Astrocyte (in vitro differentiated cells and primary cell): ENCODE results near the gene ZNF48. TPM values are rescaled to one million over a fixed set of nuclear protein-coding genes. Genes with fewer than 3 reads are reported as not detected.
A peak's percentile ranks its signal among the peaks of the same experiment; 100 is the strongest.

Experiments
- DNase-seq: peaks from one replicate; pipeline ENCODE4 v3.0.0-alpha.2; 2010; ENCODE audit warnings: low read depth
- FAIRE-seq: peaks from 2 replicates; lab custom pipeline; 2011; peaks lifted over from hg19 to GRCh38; lab: Jason Lieb, UNC
- H2AFZ ChIP-seq: 2 replicates; pipeline ENCODE4 v1.6.0; 2012; ENCODE audit warnings: low read depth, low read length, inconsistent platforms
- H3K27ac ChIP-seq: 2 replicates; pipeline ENCODE4 v1.5.1; 2011; ENCODE audit warnings: low read depth, low read length, inconsistent platforms
- H3K27me3 ChIP-seq: 2 replicates; pipeline ENCODE4 v1.6.0; 2011; ENCODE audit warnings: low read length, inconsistent platforms; ENCODE audit not compliant: insufficient read depth
- H3K36me3 ChIP-seq: 2 replicates; pipeline ENCODE4 v1.5.1; 2011; ENCODE audit warnings: low read length, inconsistent platforms; ENCODE audit not compliant: insufficient read depth
- H3K4me1 ChIP-seq: 2 replicates; pipeline ENCODE4 v1.5.1; 2011; ENCODE audit warnings: low read length, inconsistent platforms; ENCODE audit not compliant: insufficient read depth
- H3K4me2 ChIP-seq: 2 replicates; pipeline ENCODE4 v1.6.0; 2012; ENCODE audit warnings: low read length, inconsistent platforms
- H3K4me3 ChIP-seq: 2 replicates; pipeline ENCODE4 v1.5.1; 2011; ENCODE audit warnings: low read depth, mild to moderate bottlenecking, low read length, inconsistent platforms; ENCODE audit not compliant: insufficient read depth
- H3K79me2 ChIP-seq: 2 replicates; pipeline ENCODE4 v1.6.0; 2012; ENCODE audit warnings: mild to moderate bottlenecking, low read length, inconsistent platforms; ENCODE audit not compliant: insufficient read depth
- H3K9ac ChIP-seq: 2 replicates; pipeline ENCODE4 v1.6.0; 2012; ENCODE audit warnings: mild to moderate bottlenecking, low read length, inconsistent platforms
- H3K9me3 ChIP-seq: 2 replicates; pipeline ENCODE4 v1.5.1; 2012; ENCODE audit warnings: low read depth, mild to moderate bottlenecking, low read length, inconsistent platforms; ENCODE audit not compliant: insufficient read depth
- H4K20me1 ChIP-seq: 2 replicates; pipeline ENCODE4 v1.6.0; 2012; ENCODE audit warnings: low read length, inconsistent platforms; ENCODE audit not compliant: insufficient read depth
- H3K27ac Mint-ChIP-seq: one replicate; pipeline ENCODE4 v1.8.0; 2021; ENCODE audit warnings: mild to moderate bottlenecking, mixed read lengths; ENCODE audit not compliant: unreplicated experiment
- H3K27me3 Mint-ChIP-seq: one replicate; pipeline ENCODE4 v1.8.0; 2021; ENCODE audit warnings: low read depth, mixed read lengths; ENCODE audit not compliant: unreplicated experiment
- H3K36me3 Mint-ChIP-seq: one replicate; pipeline ENCODE4 v1.8.0; 2021; ENCODE audit warnings: low read depth, mixed read lengths; ENCODE audit not compliant: unreplicated experiment
- H3K4me1 Mint-ChIP-seq: one replicate; pipeline ENCODE4 v1.8.0; 2021; ENCODE audit warnings: low read depth, mixed read lengths; ENCODE audit not compliant: unreplicated experiment
- H3K4me3 Mint-ChIP-seq: one replicate; pipeline ENCODE4 v1.8.0; 2021; ENCODE audit warnings: mild to moderate bottlenecking, moderate library complexity, mixed read lengths; ENCODE audit not compliant: unreplicated experiment
- H3K9me3 Mint-ChIP-seq: one replicate; pipeline ENCODE4 v1.8.0; 2021; ENCODE audit warnings: mild to moderate bottlenecking, mixed read lengths; ENCODE audit not compliant: unreplicated experiment
- EZH2 ChIP-seq: IDR thresholded peaks from 2 replicates; pipeline ENCODE4 v1.6.1; 2012; ENCODE audit warnings: mild to moderate bottlenecking, low read length, inconsistent platforms; ENCODE audit not compliant: insufficient read depth
- total RNA-seq: library from RNA; stranded (reverse); gene quantifications from 2 replicates; pipeline ENCODE4 v1.2.1, GENCODE V29; 2021
- TF ChIP-seq, protein P1 (sequence below): IDR thresholded peaks from 2 replicates; pipeline ENCODE4 v1.5.1; 2011; ENCODE audit warnings: low read depth, mild to moderate bottlenecking, inconsistent platforms, low read length, moderate library complexity; ENCODE audit not compliant: insufficient read depth

Gene ZNF48
- total RNA-seq, 1 donor from 2014 or later, result 19.5 TPM

DNA sequence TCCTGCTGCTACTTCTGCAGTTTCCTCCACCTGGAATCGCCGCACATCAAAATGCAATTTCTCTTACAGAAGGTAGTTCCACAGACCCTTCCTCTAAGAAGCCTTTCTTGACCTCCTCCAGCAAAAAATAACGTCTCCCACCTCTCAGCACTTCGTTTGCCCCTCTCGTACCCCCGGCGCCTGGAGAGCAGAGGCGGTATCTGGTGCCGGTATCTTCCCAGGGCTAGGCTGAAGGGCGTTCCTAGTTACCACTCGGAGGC, 34.1 kb downstream of the ZNF48 start:
- H3K36me3 ChIP-seq, result peaks cover 9% of the 10 kb centered on the region
- no peaks in the 10 kb centered on the region for H3K9me3 Mint-ChIP-seq
- H3K4me1 Mint-ChIP-seq, result peaks cover 3% of the 10 kb centered on the region
- H3K9me3 ChIP-seq, result no peaks in the 10 kb centered on the region
- H3K79me2 ChIP-seq, result peaks cover 34% of the 10 kb centered on the region
- no peak overlapping the region for H3K27ac Mint-ChIP-seq
- H3K4me2 ChIP-seq, result peak overlapping the region; percentile 96
- peaks cover 10% of the 10 kb centered on the region for H4K20me1 ChIP-seq
- peaks cover 6% of the 10 kb centered on the region for H3K27me3 Mint-ChIP-seq
- FAIRE-seq (no peak), DNase-seq (no peak)
- H2AFZ ChIP-seq, result peak overlapping the region; percentile 86
- peak overlapping the region; percentile 80 for H3K4me3 ChIP-seq
- H3K4me3 Mint-ChIP-seq, result no peak overlapping the region
- H3K4me1 ChIP-seq, result peaks cover 14% of the 10 kb centered on the region
- peaks cover 7% of the 10 kb centered on the region for H3K36me3 Mint-ChIP-seq
- peak overlapping the region; percentile 8 for H3K27ac ChIP-seq
- TF ChIP-seq EZH2, result no peak
- TF ChIP-seq, protein P1, sequence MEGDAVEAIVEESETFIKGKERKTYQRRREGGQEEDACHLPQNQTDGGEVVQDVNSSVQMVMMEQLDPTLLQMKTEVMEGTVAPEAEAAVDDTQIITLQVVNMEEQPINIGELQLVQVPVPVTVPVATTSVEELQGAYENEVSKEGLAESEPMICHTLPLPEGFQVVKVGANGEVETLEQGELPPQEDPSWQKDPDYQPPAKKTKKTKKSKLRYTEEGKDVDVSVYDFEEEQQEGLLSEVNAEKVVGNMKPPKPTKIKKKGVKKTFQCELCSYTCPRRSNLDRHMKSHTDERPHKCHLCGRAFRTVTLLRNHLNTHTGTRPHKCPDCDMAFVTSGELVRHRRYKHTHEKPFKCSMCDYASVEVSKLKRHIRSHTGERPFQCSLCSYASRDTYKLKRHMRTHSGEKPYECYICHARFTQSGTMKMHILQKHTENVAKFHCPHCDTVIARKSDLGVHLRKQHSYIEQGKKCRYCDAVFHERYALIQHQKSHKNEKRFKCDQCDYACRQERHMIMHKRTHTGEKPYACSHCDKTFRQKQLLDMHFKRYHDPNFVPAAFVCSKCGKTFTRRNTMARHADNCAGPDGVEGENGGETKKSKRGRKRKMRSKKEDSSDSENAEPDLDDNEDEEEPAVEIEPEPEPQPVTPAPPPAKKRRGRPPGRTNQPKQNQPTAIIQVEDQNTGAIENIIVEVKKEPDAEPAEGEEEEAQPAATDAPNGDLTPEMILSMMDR, result no peak
- peak overlapping the region; percentile 75 for H3K9ac ChIP-seq
- no peaks in the 10 kb centered on the region for H3K27me3 ChIP-seq

DNA sequence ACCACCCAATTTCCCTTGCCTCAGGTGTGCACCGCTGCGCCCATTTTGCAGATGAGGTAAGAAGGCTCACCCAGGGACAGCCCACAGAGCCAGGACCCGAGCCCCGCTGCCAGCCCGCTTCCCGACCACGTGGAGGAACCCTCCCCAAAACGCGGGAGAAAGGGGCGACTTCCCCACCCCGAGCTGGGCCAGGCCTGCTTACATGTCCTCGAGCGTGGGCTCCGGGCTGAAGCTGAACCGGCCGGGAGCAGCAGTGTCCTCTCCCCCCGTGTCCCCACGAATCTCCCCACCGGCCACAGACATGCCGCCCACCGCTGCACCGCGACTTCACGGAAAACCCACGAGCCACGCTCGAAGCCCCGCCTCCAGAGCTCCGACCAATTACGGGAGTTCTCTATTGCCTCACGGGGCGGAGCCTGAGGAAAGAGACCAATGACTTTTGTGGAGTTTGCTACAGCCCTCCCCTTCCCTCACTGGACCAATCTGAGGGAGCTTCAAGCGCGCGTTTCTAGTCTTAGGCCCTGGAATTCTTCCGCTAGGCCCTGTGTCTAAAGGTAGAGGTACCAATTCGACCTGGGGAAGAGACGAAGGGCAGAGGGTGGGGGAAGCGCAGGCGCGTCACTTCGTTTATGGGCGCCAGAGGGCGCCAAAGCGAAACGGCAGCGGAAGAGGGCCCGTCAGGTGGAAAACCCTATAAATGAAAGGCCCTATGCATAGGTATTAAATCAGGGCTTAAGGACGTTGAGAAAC, 34.6 kb downstream of the ZNF48 start, which contains the start of gene DCTPP1:
Gene DCTPP1 (minus strand): TSS at position 353 of the 750 bp plus-strand sequence. CDS start 50 bp downstream, at position 303.
- peaks cover 3% of the 10 kb centered on the region for H3K4me1 Mint-ChIP-seq
- H3K9me3 ChIP-seq, result no peaks in the 10 kb centered on the region
- H3K27me3 Mint-ChIP-seq, result peaks cover 9% of the 10 kb centered on the region
- peaks cover 9% of the 10 kb centered on the region for H3K36me3 ChIP-seq
- peak; percentile 98 for DNase-seq
- peak within 1 kb of the TSS; percentile 86 for H2AFZ ChIP-seq
- no peak within 1 kb of the TSS for H3K27ac Mint-ChIP-seq
- TF ChIP-seq, protein P1, result peak; percentile 83
- TF ChIP-seq EZH2, result no peak
- H3K4me1 ChIP-seq, result peaks cover 14% of the 10 kb centered on the region
- H3K4me2 ChIP-seq, result peak within 1 kb of the TSS; percentile 96
- H3K36me3 Mint-ChIP-seq, result peaks cover 7% of the 10 kb centered on the region
- FAIRE-seq, result no peak
- peaks cover 30% of the 10 kb centered on the region for H3K79me2 ChIP-seq
- H3K27ac ChIP-seq, result peak within 1 kb of the TSS; percentile 8
- H4K20me1 ChIP-seq, result peaks cover 7% of the 10 kb centered on the region
- H3K4me3 Mint-ChIP-seq, result no peak within 1 kb of the TSS
- no peaks in the 10 kb centered on the region for H3K27me3 ChIP-seq
- peak within 1 kb of the TSS; percentile 80 for H3K4me3 ChIP-seq
- no peaks in the 10 kb centered on the region for H3K9me3 Mint-ChIP-seq
- H3K9ac ChIP-seq, result peak within 1 kb of the TSS; percentile 75

DNA sequence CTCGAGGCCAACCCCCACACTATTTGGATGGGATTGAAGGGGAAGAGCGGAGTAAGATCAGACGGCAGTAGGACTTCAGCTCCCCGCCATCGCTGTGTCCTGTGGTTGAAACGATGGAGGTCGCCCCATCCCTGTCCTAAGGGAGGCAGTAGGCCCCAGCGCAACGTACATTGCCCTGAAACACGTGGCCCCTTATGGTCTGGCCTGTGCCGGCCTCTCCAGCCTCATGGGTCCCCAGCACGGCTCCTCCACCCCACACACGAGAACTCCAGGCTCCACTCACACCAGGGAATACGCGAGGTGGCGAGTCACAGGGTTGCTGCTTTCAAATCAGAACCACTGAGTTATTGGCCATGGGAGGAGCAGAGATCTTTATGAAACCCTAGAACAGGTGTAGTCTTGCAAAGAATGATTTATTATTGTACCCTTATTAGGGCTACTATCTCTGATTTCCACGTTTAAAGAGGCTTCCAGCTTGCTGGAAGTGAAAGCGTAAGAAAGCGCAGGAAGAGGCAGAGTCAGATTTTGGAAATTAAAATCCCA, 35.3 kb downstream of the ZNF48 start:
- peak overlapping the region; percentile 7 for H3K9ac ChIP-seq
- peaks cover 5% of the 10 kb centered on the region for H4K20me1 ChIP-seq
- FAIRE-seq (no peak), DNase-seq (no peak)
- no peak overlapping the region for H3K27ac Mint-ChIP-seq
- no peaks in the 10 kb centered on the region for H3K27me3 ChIP-seq
- peaks cover 7% of the 10 kb centered on the region for H3K36me3 Mint-ChIP-seq
- peaks cover 30% of the 10 kb centered on the region for H3K79me2 ChIP-seq
- H3K9me3 Mint-ChIP-seq, result no peaks in the 10 kb centered on the region
- H3K9me3 ChIP-seq, result no peaks in the 10 kb centered on the region
- peaks cover 9% of the 10 kb centered on the region for H3K36me3 ChIP-seq
- peaks cover 14% of the 10 kb centered on the region for H3K4me1 ChIP-seq
- peak overlapping the region; percentile 86 for H2AFZ ChIP-seq
- H3K27me3 Mint-ChIP-seq, result peaks cover 11% of the 10 kb centered on the region
- peak overlapping the region; percentile 80 for H3K4me3 ChIP-seq
- no peak for TF ChIP-seq EZH2
- H3K4me1 Mint-ChIP-seq, result peaks cover 3% of the 10 kb centered on the region
- no peak overlapping the region for H3K27ac ChIP-seq
- no peak overlapping the region for H3K4me3 Mint-ChIP-seq
- peak overlapping the region; percentile 96 for H3K4me2 ChIP-seq
